K562 (cell line): ENCODE measurements around the gene ACOX2. TPM values are rescaled to one million over a fixed set of nuclear protein-coding genes. Genes with fewer than 3 reads are reported as not detected.
A peak's percentile ranks its signal among the peaks of the same experiment; 100 is the strongest.

ENCODE experiments used
- CREM ChIP-seq: IDR thresholded peaks from 2 replicates; pipeline ENCODE4 v1.6.1; 2014; ENCODE audit warnings: antibody characterized with exemption, low read depth
- CXXC5 ChIP-seq: fragments of 250-450 bp; sonication (Bioruptor Pico); IDR thresholded peaks from 2 replicates; pipeline ENCODE4 v1.8.0; 2022; ENCODE audit warnings: inconsistent platforms, mild to moderate bottlenecking, moderate library complexity
- DPF2 ChIP-seq: fragments of 450-650 bp; IDR thresholded peaks from 2 replicates; pipeline ENCODE4 v1.6.1; 2016
- KLF13 ChIP-seq: fragments of 450-650 bp; IDR thresholded peaks from 2 replicates; pipeline ENCODE4 v1.6.1; 2016; ENCODE audit warnings: missing genetic modification characterization, low read depth, mild to moderate bottlenecking, missing compliant biosample characterization, moderate library complexity, borderline replicate concordance
- MEIS2 ChIP-seq: fragments of 450-650 bp; IDR thresholded peaks from 2 replicates; pipeline ENCODE4 v1.6.1; 2014; ENCODE audit warnings: mild to moderate bottlenecking; ENCODE audit not compliant: partially characterized antibody
- NR2F6 ChIP-seq: fragments of 450-650 bp; formaldehyde crosslinking; IDR thresholded peaks from 2 replicates; pipeline ENCODE4 v1.4.0; 2020; ENCODE audit warnings: mild to moderate bottlenecking
- RBBP5 ChIP-seq: fragments of 200-600 bp; sonication (generic); IDR thresholded peaks from 2 replicates; pipeline ENCODE4 v1.6.1; 2012; ENCODE audit warnings: borderline replicate concordance, mild to moderate bottlenecking, low read length, control low read depth, inconsistent platforms; ENCODE audit not compliant: insufficient read depth, poor library complexity, severe bottlenecking
- SETDB1 ChIP-seq: IDR thresholded peaks from one replicate; pipeline ENCODE4 v1.6.1; 2012; ENCODE audit warnings: low read length, control low read depth, inconsistent platforms
- SUPT5H ChIP-seq: fragments of 450-650 bp; IDR thresholded peaks from 2 replicates; pipeline ENCODE4 v1.6.1; 2016
- TAF1 ChIP-seq: IDR thresholded peaks from 2 replicates; pipeline ENCODE4 v1.6.1; 2011; ENCODE audit warnings: mild to moderate bottlenecking, low read length, moderate library complexity; ENCODE audit not compliant: insufficient read depth, control insufficient read depth, severe bottlenecking; ENCODE audit errors: extremely low read depth
- ZNF224 ChIP-seq: sonication (generic); formaldehyde crosslinking; IDR thresholded peaks from 2 replicates; pipeline ENCODE4 v1.8.0; 2022; ENCODE audit warnings: mild to moderate bottlenecking, missing genetic modification reagents
- ZNF316 ChIP-seq: fragments of 450-650 bp; IDR thresholded peaks from 2 replicates; pipeline ENCODE4 v1.6.1; 2016
- ZNF668 ChIP-seq: fragments of 250-450 bp; sonication (Bioruptor Pico); IDR thresholded peaks from 2 replicates; pipeline ENCODE4 v1.8.0; 2022; ENCODE audit warnings: mild to moderate bottlenecking, inconsistent platforms
- polyA plus RNA-seq, 8 experiments: library from polyadenylated mRNA; depleted of rRNA in 4 of 8; stranded (reverse) in 5 of 8; unstranded in 3 of 8; fragments of >200 nt; fragmentation: Nextera tagmentation in 2 of 8; fragmentation: Illumina TruSeq in 1 of 8; extraction: Ambion mirVana in 2 of 8; extraction: Trizol in 1 of 8; gene quantifications; 2 replicates each; pipeline versions ENCODE4 v1.2.1 to v1.2.3, GENCODE V29; 2011 to 2014; ENCODE audit warnings: inconsistent platforms in 1 of 8, missing spikeins in 1 of 8
- total RNA-seq, 7 experiments: library from RNA; depleted of rRNA in 6 of 7; stranded (reverse); fragments of >200 nt in 6 of 7; fragmentation: Illumina TruSeq in 2 of 7; extraction: Trizol in 2 of 7; gene quantifications; 2 replicates each; pipeline versions ENCODE4 v1.2.1 to v1.2.3, GENCODE V29; 2011 to 2021; ENCODE audit warnings: low replicate concordance in 1 of 7
- TF ChIP-seq, protein P1 (sequence below): fragments of 450-650 bp; formaldehyde crosslinking; IDR thresholded peaks from 2 replicates; pipeline ENCODE4 v1.4.0; 2020; ENCODE audit warnings: mild to moderate bottlenecking, moderate library complexity
- TF ChIP-seq, protein P2 (sequence below): IDR thresholded peaks from 3 replicates; pipeline ENCODE4 v1.6.1; 2011; ENCODE audit warnings: borderline replicate concordance, mild to moderate bottlenecking; ENCODE audit not compliant: insufficient read length, insufficient read depth
- TF ChIP-seq, protein P3 (sequence below): fragments of 250-450 bp; sonication (Bioruptor Pico); IDR thresholded peaks from 2 replicates; pipeline ENCODE4 v1.8.0; 2021; ENCODE audit warnings: borderline replicate concordance, mild to moderate bottlenecking, moderate library complexity; ENCODE audit not compliant: poor library complexity, severe bottlenecking
- TF ChIP-seq, protein P4 (sequence below): sonication (generic); formaldehyde crosslinking; IDR thresholded peaks from 2 replicates; pipeline ENCODE4 v1.8.1; 2022; ENCODE audit warnings: missing genetic modification reagents
- TF ChIP-seq, protein P5 (sequence below), 2 experiments: IDR thresholded peaks in 1 of 2; conservative IDR thresholded peaks in 1 of 2; 2 replicates each; pipeline ENCODE4 v1.6.1; 2016; ENCODE audit warnings: low read depth in 2 of 2, mild to moderate bottlenecking in 1 of 2, missing compliant biosample characterization in 1 of 2, missing genetic modification characterization in 1 of 2, moderate library complexity in 1 of 2

Gene ACOX2
- total and polyA plus RNA-seq, 9 of the 15 experiments (the other 6 are each of a cell fraction or from before 2014, with no cell fraction given), result 0.15 TPM; not detected in 8

DNA sequence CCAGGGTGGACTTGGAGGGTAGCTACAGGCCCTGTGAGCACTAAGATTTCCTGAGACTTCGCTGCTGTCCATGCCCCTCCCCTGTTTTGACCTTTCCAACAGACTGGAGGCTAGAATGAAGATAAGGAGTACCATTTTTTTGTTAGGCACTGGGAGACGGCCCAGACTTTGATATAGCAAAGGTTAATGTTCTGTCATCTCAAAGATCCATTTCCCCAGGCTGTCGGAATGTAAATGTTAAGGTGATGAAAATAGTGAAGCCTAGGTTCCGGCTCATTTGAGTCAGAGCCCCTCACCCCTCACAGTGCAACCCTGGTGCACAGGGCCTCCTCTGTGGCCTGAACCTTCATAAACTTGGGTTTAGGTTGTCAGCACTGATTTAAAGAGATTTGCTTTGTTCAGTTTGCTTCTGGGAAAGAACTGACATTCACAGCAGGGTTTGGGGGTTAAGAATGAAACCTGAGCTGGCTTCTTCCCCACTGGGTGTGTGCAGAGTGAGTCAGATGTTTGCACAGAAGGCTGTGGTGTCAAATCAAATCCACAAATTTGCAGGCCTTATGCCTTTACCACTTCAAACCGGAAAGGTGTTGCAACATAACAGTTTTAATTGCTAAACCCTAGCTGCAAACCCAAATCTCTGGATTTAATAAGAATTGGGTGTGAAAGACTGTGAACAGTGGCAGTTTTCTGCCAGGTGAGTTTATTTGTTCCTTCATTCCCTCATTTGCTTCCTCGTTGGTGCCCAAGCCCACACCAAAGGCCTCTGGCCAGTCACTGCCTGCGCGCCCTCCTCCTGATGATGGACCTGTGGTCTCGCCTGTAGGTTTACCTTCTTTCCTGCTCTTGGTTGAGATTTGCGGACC is 65.7 kb downstream of the ACOX2 start (continued):
- TF ChIP-seq, protein P1, sequence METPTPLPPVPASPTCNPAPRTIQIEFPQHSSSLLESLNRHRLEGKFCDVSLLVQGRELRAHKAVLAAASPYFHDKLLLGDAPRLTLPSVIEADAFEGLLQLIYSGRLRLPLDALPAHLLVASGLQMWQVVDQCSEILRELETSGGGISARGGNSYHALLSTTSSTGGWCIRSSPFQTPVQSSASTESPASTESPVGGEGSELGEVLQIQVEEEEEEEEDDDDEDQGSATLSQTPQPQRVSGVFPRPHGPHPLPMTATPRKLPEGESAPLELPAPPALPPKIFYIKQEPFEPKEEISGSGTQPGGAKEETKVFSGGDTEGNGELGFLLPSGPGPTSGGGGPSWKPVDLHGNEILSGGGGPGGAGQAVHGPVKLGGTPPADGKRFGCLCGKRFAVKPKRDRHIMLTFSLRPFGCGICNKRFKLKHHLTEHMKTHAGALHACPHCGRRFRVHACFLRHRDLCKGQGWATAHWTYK (CRISPR knock-in tag), result no peak
- TF ChIP-seq MEIS2 (peak; percentile 84), ZNF316 (no peak), CREM (peak; percentile 11; the same call in 1 of the 2 replicates), CXXC5 (no peak), KLF13 (tag) (no peak), DPF2 (peak; percentile 77), SUPT5H (no peak), RBBP5 (no peak), ZNF224 (CRISPR knock-in tag) (no peak), NR2F6 (CRISPR knock-in tag) (no peak), SETDB1 (no peak), TAF1 (no peak), ZNF668 (CRISPR knock-in tag) (no peak)
- TF ChIP-seq, protein P2, sequence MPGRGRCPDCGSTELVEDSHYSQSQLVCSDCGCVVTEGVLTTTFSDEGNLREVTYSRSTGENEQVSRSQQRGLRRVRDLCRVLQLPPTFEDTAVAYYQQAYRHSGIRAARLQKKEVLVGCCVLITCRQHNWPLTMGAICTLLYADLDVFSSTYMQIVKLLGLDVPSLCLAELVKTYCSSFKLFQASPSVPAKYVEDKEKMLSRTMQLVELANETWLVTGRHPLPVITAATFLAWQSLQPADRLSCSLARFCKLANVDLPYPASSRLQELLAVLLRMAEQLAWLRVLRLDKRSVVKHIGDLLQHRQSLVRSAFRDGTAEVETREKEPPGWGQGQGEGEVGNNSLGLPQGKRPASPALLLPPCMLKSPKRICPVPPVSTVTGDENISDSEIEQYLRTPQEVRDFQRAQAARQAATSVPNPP, result no peak
- TF ChIP-seq, protein P3, sequence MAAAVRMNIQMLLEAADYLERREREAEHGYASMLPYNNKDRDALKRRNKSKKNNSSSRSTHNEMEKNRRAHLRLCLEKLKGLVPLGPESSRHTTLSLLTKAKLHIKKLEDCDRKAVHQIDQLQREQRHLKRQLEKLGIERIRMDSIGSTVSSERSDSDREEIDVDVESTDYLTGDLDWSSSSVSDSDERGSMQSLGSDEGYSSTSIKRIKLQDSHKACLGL (CRISPR knock-in tag), result no peak
- TF ChIP-seq, protein P4, sequence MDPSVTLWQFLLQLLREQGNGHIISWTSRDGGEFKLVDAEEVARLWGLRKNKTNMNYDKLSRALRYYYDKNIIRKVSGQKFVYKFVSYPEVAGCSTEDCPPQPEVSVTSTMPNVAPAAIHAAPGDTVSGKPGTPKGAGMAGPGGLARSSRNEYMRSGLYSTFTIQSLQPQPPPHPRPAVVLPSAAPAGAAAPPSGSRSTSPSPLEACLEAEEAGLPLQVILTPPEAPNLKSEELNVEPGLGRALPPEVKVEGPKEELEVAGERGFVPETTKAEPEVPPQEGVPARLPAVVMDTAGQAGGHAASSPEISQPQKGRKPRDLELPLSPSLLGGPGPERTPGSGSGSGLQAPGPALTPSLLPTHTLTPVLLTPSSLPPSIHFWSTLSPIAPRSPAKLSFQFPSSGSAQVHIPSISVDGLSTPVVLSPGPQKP (CRISPR knock-in tag), result no peak
- TF ChIP-seq, protein P5, sequence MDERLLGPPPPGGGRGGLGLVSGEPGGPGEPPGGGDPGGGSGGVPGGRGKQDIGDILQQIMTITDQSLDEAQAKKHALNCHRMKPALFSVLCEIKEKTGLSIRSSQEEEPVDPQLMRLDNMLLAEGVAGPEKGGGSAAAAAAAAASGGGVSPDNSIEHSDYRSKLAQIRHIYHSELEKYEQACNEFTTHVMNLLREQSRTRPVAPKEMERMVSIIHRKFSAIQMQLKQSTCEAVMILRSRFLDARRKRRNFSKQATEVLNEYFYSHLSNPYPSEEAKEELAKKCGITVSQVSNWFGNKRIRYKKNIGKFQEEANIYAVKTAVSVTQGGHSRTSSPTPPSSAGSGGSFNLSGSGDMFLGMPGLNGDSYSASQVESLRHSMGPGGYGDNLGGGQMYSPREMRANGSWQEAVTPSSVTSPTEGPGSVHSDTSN (CRISPR knock-in tag; IDR thresholded peaks at IDR 0.05; ENCODE audit: low read depth), result no peak
- TF ChIP-seq, protein P5 (tag; conservative IDR thresholded peaks at IDR 0.05; ENCODE audit: low read depth), result peak; percentile 41; the same call in 1 of the 2 replicates
